Retinal pigment epithelial cell (primary cell): Measurements from ENCODE around the gene MCTP1.
A peak's percentile ranks its signal among the peaks of the same experiment; 100 is the strongest.

Experiments
- DNase-seq: peaks from one replicate; pipeline ENCODE4 v3.0.0-alpha.2; 2010; ENCODE audit warnings: low read depth
- H3K4me3 ChIP-seq: 2 replicates; pipeline ENCODE4 v1.5.1; 2011; ENCODE audit warnings: mild to moderate bottlenecking, low read length, control low read depth, moderate library complexity
- TF ChIP-seq, protein P1 (sequence below): conservative IDR thresholded peaks from 2 replicates; pipeline ENCODE4 v1.5.1; 2011; ENCODE audit warnings: low read depth, low read length, control low read depth, inconsistent platforms

Gene MCTP1

GRCh38 chr5:95132096-95132495 is 152.8 kb downstream of the MCTP1 start:
- no peak overlapping the region for H3K4me3 ChIP-seq
- TF ChIP-seq, protein P1, sequence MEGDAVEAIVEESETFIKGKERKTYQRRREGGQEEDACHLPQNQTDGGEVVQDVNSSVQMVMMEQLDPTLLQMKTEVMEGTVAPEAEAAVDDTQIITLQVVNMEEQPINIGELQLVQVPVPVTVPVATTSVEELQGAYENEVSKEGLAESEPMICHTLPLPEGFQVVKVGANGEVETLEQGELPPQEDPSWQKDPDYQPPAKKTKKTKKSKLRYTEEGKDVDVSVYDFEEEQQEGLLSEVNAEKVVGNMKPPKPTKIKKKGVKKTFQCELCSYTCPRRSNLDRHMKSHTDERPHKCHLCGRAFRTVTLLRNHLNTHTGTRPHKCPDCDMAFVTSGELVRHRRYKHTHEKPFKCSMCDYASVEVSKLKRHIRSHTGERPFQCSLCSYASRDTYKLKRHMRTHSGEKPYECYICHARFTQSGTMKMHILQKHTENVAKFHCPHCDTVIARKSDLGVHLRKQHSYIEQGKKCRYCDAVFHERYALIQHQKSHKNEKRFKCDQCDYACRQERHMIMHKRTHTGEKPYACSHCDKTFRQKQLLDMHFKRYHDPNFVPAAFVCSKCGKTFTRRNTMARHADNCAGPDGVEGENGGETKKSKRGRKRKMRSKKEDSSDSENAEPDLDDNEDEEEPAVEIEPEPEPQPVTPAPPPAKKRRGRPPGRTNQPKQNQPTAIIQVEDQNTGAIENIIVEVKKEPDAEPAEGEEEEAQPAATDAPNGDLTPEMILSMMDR, result no peak

DNA sequence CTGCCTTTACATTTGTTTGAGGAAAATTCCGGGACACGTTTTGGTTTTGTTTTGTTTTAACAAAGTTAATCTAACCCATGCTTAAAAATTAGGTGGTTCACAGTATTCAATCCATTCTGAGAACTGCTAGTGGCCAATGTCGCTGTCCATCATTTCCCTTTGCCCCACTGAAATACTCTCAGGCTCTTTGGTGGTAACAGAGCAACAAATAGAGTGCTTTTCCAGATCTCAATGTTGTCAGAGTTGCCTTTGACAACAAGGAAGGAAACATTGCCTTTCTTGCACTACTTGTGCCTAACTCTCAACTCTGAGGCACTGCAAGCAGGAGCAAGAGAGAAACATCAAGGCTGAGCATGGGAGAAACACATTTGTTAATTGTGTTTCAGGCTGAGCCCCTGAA is 154.0 kb downstream of the MCTP1 start:
- DNase-seq, result peak; percentile 14
- TF ChIP-seq, protein P1, result no peak
- no peak overlapping the region for H3K4me3 ChIP-seq

More at GRCh38 chr5:95132096-95132495, 152.8 kb downstream of the MCTP1 start:
- no peak for DNase-seq

- TF ChIP-seq, protein P1, result no peak
- no peak for DNase-seq
- H3K4me3 ChIP-seq, result no peak overlapping the region
Measured at GRCh38 chr5:95124731-95125130, 160.2 kb downstream of the MCTP1 start.

DNA sequence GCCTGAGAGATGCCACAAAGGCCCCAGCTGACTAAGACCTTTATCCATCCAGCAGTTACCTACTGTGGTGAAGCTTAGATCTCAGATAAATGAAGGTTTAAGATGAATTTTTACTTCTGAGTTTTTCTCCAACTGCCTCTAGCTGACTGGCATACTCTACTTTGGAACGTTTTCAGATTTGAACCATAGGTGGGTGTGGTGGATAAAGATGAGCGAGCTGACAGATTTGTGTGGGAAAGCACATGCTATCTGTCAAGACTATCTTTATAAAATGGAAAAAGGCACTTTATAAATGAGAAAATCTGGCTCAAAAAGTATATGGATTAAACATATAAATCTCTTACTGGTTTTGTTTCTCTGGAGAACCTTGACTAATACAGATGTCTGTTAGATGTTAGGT is 160.8 kb downstream of the MCTP1 start:
- TF ChIP-seq, protein P1, result no peak
- DNase-seq, result no peak
- no peak overlapping the region for H3K4me3 ChIP-seq

DNA sequence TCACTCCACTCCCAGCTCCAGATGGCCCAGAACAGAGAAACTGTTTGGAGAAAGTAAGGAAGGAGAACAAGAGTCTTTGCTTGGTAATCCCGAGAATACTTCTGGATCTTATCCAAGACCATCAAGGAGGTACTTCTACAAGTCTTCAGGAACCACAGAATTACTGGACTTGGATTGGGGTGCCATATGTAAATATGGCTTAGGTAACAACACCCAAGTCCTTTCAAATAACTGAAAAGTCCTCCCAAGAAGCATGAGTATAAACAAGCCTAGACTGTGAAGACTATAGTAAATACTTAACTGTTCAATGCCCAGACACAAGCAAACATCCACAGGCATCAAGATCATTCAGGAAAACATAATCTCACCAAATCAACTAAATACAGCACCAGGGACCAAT is 170.0 kb downstream of the MCTP1 start:
- no peak for DNase-seq
- no peak overlapping the region for H3K4me3 ChIP-seq
- TF ChIP-seq, protein P1, result no peak

DNA sequence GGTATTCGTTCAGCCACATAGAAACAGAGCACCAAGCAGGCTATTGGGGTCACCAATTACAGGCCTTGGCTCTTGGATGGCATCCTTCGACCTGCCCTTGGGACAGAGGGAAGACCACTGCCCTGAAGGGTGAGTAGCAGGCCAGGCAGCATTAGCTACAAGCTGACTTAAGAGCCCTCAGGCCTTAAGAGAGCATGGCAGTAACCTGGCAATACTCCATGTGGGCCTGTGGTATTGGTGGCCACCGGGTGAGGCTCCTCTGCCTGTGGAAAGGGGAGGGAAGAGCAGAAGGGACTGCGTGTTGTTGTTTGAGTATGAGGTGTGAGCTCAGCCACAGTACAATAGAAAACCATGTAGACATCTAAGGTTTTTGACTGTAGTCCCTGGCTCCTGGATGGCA is 170.6 kb downstream of the MCTP1 start:
- no peak for DNase-seq
- H3K4me3 ChIP-seq, result no peak overlapping the region
- TF ChIP-seq, protein P1, result no peak

DNA sequence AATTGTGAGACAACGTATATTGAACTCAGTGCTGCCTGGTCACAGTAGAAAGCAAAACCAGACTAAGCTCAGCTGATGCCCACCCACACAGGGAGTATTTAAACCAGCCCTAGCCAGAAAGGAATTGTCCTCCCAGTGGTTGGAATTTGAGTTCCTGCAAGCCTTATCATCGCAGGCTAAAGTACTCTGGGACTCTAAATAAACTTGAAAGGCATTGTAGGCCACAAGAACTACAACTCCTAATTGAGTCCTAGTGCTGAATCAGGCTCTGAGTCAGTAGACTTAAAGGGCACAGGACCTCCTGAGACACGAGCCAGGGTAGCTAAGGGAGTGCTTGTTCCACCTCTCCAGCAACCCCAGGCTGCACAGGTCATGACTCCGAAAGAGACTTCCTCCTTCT is 171.4 kb downstream of the MCTP1 start:
- H3K4me3 ChIP-seq, result no peak overlapping the region
- TF ChIP-seq, protein P1, result peak; percentile 44

More for the DNA sequence above, 171.4 kb downstream of the MCTP1 start:
- peak; percentile 84 for DNase-seq
